H1 (cell line): ENCODE measurements around the gene PHLDA2. TPM values are rescaled to one million over a fixed set of nuclear protein-coding genes. Genes with fewer than 3 reads are reported as not detected.

Experiments used
- ASH2L ChIP-seq: fragments of 200-600, 300-600 bp; sonication (generic); IDR thresholded peaks from one replicate; pipeline ENCODE4 v1.7.1; 2017; ENCODE audit warnings: low read length
- CEBPB ChIP-seq: IDR thresholded peaks from 2 replicates; pipeline ENCODE4 v1.6.1; 2012; ENCODE audit warnings: low read depth, low read length
- GABPA ChIP-seq: IDR thresholded peaks from 2 replicates; pipeline ENCODE4 v1.6.1; 2011; ENCODE audit warnings: mild to moderate bottlenecking, low read length, moderate library complexity, borderline replicate concordance; ENCODE audit not compliant: insufficient read depth
- JUND ChIP-seq: IDR thresholded peaks from 2 replicates; pipeline ENCODE4 v1.6.1; 2011; ENCODE audit warnings: mild to moderate bottlenecking, improper control_type of control experiment, low read length
- RBBP5 ChIP-seq: IDR thresholded peaks from 2 replicates; pipeline ENCODE4 v1.7.1; 2012; ENCODE audit warnings: low read depth, mild to moderate bottlenecking, inconsistent platforms, low read length, moderate library complexity, borderline replicate concordance
- TBP ChIP-seq: IDR thresholded peaks from 2 replicates; pipeline ENCODE4 v1.6.1; 2011; ENCODE audit warnings: low read depth, low read length, improper control_type of control experiment
- polyA plus RNA-seq, 7 experiments: library from polyadenylated mRNA; depleted of rRNA in 3 of 7; stranded (reverse) in 5 of 7; unstranded in 2 of 7; fragments of >200 nt in 5 of 7; fragments of 200-250 nt in 2 of 7; gene quantifications; 1 replicate in 5 of 7; 2 replicates in 1 of 7; 4 replicates in 1 of 7; pipeline versions ENCODE4 v1.2.1 to v1.2.3, GENCODE V29; 2011 to 2013; ENCODE audit warnings: missing spikeins in 2 of 7, mixed read lengths in 2 of 7
- total RNA-seq: library from RNA; stranded (reverse); fragmentation: NEBNext Ultra II Directional; extraction: Animal tissue kit (Norgen Biotek cat#: 25700); gene quantifications from 2 replicates; pipeline ENCODE4 v1.2.1, GENCODE V29; 2021
- TF ChIP-seq, protein P1 (sequence below): IDR thresholded peaks from 2 replicates; pipeline ENCODE4 v1.6.1; 2012; ENCODE audit warnings: inconsistent platforms
- TF ChIP-seq, protein P2 (sequence below), 3 experiments: IDR thresholded peaks; 1 replicate in 2 of 3; 2 replicates in 1 of 3; pipeline versions ENCODE4 v1.5.1 to v1.6.1; 2011; ENCODE audit warnings: low read length in 3 of 3, mild to moderate bottlenecking in 3 of 3, inconsistent platforms in 2 of 3, low read depth in 1 of 3, moderate library complexity in 1 of 3; ENCODE audit not compliant: insufficient read depth in 1 of 3; ENCODE audit errors: control extremely low read depth in 1 of 3

Gene PHLDA2
- total and polyA plus RNA-seq, 2 of the 8 experiments (the other 6 are each of a cell fraction or from before 2014, with no cell fraction given) = 5.2 to 7.6 TPM

DNA sequence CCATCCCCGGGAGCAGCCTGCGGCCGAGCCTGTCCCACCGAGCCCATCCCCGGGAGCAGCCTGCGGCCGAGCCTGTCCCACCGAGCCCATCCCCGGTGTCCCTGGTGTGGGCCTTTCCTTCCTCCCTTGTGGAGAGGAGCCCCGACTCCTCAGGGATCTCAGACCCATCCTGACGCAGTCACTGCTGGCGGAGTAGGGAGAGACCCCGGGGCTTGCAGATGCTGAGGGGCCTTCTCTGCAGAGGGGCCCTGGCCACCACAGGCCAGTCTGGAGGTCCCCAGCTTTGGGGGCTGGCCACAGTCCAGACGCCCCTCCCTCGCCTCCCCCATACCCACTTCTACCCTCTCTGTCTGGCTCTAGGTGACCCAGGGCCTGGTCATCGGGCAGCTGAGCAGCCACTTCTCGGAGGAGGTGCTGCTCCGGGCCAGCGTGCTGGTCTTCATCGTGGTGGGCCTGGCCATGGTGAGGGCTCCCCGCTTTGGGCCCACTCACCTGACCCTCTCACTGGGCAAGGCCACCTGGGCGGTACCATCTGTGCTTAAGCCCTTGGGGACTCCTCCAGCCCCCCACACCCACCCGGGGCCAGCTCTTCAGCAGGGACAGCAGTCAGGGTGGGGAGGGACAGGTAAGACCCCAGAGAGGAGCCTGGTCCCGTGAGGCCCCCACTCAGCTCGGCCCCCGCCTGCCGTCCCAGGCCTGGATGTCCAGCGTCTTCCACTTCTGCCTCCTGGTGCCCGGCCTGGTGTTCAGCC lies 7.3 kb downstream of the PHLDA2 start (continued):
- TF ChIP-seq RBBP5 (no peak), ASH2L (no peak), JUND (no peak), CEBPB (no peak), TBP (no peak), GABPA (no peak)
- TF ChIP-seq, protein P1, sequence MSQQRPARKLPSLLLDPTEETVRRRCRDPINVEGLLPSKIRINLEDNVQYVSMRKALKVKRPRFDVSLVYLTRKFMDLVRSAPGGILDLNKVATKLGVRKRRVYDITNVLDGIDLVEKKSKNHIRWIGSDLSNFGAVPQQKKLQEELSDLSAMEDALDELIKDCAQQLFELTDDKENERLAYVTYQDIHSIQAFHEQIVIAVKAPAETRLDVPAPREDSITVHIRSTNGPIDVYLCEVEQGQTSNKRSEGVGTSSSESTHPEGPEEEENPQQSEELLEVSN = no peak
- TF ChIP-seq, protein P2, sequence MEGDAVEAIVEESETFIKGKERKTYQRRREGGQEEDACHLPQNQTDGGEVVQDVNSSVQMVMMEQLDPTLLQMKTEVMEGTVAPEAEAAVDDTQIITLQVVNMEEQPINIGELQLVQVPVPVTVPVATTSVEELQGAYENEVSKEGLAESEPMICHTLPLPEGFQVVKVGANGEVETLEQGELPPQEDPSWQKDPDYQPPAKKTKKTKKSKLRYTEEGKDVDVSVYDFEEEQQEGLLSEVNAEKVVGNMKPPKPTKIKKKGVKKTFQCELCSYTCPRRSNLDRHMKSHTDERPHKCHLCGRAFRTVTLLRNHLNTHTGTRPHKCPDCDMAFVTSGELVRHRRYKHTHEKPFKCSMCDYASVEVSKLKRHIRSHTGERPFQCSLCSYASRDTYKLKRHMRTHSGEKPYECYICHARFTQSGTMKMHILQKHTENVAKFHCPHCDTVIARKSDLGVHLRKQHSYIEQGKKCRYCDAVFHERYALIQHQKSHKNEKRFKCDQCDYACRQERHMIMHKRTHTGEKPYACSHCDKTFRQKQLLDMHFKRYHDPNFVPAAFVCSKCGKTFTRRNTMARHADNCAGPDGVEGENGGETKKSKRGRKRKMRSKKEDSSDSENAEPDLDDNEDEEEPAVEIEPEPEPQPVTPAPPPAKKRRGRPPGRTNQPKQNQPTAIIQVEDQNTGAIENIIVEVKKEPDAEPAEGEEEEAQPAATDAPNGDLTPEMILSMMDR (IDR thresholded peaks at IDR 0.05; ENCODE audit: control extremely low read depth in 1 of 3, insufficient read depth in 1 of 3, low read depth in 1 of 3, low read length in 3 of 3) = no peak
